HG02852 (cell line): ENCODE data around the gene MR1.

Source experiments
- ATAC-seq: cut with Tn5 transposase; IDR thresholded peaks from one replicate; pipeline ENCODE4 v1.9.1; 2021; ENCODE audit warnings: mild to moderate bottlenecking, moderate library complexity; ENCODE audit not compliant: unreplicated experiment

MR1 gene

DNA sequence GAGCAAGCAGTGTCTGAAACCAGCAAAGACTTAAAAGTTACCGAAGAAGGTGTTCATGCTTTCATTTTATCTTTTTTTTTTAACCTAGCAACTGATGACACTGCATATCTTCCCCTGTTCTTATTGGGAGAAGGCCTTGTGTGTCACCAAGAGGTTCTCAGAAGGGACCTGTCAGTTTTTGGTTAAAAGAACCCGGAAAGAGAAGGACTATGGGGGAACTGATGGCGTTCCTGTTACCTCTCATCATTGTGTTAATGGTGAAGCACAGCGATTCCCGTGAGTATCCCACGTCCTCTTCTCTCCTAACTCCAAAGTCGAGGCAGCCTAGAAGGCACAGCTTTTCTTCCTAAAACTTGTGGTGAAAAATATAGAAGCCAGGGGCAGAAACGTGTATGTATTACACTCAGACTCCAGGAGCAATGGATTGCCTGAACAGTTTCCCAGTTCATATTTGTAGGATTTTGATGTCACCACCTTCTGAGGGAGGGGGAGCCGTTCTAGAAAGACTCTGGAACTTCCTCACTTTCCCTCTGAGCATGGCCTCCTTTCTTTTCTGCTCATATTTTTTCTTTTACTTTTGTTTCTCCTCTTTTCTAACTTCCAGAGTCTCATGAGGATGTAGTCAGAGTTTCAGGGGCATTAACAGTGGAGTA, at the start of gene MR1:
MR1 (plus strand) TSS at position 185 of the 653 bp plus-strand sequence; CDS start at position 210, 25 bp downstream.
- ATAC-seq, result peak; percentile 93

DNA sequence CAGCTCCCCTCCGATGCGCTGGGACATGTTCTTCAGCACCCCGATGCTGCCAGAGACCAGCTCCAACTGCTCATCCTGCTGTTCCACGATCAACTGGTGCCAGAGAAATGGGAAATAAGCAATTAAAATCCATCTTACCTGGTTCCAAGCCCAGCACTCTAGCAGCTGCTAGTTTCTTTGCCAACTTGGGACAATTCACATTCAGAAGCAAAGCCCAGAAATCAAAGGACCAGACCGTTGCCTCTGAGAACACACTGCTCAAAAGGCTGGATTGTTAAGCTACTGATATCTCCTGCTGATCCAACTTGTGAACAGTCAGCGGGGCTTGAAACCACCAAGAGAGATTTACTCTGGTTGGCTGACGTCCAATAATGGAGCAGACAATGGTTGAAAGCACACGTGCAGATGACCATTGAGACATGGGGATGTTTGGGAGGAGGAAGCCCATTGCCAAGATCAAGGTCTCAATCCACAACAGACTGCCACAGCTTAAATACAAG, 45.5 kb upstream of the MR1 start:
- no peak for ATAC-seq

DNA sequence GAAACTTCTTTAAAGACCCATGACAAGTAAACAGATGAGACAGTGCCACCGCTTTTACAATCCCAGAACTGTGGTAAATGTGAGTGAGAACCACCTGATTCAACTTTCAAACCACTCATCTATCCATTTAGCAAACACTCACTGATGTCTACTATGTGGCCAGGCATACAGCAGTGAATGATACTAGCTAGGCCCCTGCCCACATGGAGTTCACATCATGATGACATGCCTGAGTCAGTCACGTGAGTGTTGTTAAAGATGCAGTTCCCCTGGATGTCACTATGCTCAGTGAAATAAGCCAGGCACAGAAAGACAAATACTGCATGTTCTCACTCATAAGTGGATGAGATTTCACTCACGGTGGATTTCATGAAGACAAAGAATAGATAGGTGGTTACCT, 39.5 kb upstream of the MR1 start:
- ATAC-seq, result no peak

DNA sequence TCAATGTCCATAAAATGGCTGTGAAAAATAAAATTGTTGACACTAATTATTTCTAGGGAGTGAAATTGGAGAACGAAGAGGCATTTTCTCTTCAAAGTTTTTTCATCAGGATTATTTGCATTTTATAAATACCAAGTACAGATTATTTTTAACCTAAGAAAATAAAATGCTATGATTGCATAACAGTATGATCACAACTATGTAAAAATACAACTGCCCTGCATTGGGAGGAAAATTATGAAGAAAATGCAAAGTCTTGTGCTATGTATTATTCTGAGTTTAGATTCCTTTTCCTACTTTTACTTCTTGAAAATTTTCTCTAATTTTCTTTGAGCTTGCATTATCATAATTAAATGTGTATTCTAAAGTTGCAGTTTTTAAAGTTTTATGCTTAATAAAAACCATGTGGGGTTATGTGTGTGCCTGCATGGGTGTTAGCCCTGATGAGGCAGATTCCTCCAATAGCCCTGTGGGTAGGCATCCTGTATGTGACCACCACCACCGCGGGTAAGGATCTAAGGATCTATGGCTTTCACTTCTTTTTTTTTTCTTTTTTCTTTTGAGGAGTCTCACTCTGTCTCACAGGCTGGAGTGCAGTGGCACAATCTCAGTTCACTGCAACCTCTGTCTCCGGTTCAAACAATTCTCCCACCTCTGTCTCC, 35.8 kb upstream of the MR1 start:
- no peak for ATAC-seq

DNA sequence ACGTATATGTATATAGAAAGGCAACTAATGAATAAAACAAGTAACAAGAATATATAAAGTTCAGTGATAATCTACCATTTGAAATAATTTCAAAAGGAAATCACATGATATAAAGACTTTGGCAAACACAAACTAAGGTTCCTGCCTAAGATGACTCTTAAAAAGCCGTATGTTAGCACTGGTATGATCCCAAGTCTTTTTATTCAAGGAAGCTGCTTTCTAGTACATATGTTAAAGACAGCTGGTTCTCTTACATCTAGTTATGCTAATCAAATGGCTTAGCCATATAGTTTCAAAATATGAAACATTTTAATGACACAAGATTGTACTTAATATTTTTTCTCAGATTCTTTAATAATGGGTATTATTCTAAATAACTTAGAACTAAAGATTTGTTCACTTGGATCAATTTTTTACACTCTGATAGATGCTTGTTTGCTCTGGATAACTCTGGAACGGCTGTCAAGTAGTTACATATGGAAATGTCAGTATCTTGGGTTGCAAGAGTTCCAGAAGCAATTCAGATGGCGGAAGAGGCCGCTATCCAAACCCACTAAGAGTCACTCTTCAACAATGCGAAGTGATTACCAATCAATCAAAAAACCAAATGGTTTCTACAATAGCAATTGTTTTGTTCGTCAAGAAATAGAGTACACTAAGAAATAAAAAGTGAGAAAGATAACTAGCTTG, 32.5 kb upstream of the MR1 start:
- ATAC-seq, result no peak

DNA sequence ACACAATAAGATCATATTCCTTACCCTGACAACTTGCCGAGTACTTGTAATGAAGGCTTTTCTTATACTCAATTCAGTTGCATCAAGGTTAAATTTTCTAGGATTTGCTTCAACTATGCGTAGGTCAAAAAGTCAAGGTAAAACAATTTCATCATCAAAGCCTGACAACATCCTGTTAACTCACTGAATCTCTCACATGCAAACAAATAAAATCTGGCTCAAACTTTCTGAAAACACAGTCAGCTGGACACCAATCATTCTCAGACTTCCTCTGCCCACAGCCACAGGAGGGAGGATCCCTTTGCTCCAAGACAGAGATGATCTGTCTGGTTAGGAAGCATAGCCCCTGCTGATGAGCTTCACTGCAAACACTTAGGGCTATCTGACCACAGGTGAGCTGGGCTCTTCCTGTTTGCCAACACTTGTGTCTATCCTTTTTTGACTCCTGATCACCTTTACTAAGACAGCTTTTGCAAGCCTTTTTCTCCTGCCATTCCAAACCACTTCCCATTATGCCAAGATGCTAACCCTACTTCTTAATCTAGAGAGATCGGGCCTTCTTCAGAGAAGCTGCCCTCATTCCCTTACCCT, 31.1 kb upstream of the MR1 start:
- ATAC-seq, result no peak

DNA sequence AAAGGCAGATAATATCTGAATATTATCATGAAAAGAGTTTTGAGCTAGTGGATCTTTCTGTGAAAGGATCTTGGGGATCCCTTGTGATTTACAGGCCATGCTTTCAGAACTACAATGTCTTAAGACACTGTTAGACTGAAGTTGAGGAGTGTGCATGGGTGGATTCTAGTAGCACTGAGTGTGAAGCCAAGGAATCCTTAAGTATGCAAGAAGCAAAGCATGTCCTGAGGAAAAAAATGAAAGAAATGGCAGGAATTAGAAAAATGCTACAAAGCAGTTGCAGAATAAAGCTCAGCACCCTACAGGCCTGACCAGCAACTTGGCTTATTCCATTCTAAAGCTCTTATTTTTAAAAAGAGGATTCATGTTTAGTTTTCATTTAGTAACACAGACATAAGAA, 23.0 kb upstream of the MR1 start:
- no peak for ATAC-seq

DNA sequence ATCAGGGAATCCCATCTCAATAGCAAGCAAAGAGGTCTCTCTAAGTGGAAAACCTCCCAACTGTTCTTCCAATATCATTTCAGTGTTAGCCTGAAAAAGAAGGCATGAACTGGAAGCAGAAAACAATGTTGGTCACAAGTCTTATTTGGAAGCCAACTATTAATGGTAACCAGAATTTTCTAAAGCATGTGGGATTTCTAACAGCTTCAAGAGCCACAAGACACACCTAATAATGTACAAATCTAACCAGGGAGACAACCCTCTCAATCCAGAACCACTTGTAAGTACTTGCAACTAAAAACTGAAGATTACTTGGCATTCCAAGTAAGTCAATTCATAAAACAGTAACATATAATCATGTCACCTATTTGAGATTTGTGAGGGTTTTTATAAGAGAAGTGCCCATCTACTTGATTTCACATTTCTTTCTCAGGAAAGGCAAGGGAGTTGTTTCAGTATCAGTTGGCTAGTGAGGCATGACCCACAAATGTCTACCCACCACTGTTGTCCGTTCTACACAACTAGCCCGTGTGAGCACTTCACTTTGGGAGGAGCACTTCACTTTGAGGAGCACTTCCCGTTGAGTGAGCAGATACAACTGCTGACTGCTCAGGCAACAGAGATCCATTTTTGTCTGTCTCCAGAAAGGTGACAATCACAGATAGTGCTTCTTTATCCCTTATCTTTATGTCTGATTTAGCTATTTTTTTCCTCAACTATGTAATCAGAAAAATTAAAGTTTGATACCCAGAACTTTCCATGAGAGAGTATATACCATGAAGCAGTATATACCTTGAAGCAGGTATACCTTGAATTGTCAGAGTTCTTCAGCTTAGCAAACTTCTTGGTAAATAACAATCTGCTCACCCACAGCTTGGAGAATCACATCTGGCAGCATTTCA, 22.2 kb upstream of the MR1 start:
- no peak for ATAC-seq

DNA sequence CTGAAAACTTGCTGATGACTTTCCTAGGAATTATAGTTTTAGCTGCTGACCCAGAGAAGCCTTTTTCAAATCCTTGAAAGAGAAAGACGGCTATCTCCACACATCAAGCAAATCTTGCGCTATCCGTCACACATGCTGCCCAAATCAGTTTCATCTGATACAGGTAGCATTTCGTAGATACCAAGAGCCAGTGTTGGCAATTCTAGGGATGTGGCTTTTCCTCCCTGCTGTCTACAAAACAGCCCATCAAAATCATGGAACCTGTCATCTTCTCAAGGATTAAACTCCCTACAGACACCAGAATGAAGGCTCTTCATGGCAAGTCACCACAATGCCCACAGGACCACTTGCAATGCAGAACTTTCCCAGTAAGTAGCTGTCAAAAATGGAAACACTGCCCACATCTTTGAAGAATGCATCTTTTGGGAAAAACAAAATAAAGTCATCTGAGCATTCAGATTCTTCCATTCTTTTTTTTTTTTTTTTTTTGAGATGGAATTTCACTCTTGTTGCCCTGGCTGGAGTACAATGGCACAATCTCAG, 21.5 kb upstream of the MR1 start:
- no peak for ATAC-seq

DNA sequence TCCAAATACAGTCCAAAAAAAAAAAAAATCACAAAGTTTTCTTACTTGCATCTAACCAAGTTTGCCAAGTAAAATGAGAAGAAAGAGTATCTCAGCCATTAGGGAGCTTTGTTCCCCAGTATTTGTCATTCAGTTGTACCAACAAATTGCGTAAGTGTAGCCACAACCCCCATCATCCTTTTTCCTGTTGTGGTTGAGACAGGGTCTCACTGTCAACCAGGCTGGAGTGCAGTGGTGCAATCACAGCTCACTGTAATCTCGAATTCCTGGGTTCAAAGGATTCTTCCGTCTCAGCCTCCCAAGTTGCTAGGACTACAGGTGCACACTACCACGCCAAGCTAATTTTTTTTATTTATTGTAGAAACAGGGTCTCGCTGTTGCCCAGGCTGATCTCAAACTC, 20.6 kb upstream of the MR1 start:
- ATAC-seq, result no peak

DNA sequence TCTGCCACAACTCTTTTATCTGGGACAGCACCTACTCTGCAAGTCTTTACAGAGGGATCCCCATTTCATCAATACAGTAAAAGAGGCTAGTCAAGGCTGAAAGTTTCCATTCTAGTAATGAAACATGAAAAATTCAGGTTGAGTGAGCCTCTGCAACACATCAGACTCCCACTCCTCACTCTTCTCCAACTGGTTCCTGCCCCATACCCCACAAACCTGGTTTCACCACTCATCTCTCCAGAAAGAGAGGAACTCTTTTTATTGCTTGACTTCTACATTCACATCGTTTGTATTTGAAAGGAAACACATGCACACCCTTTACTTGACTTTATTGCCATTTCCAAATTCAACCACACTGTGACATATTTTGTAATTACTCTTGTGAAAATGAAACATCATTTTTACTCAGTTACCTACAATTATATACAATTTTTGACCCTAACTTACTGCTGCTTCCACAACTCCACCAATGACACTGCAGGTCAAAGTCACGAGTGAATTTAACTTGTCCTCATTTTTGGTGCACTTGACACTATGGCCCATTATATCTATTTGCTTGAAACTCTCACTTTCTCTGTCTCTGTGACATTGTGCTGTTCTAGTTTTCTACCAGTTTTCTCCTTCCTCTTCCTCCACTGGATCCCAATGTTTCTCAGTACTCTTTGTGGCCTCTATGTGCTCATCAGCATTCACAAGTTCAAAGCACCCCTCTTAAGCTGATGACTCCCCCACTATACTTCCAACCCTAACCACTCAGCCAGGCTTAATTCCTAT, 19.1 kb upstream of the MR1 start:
- ATAC-seq, result peak; percentile 59

DNA sequence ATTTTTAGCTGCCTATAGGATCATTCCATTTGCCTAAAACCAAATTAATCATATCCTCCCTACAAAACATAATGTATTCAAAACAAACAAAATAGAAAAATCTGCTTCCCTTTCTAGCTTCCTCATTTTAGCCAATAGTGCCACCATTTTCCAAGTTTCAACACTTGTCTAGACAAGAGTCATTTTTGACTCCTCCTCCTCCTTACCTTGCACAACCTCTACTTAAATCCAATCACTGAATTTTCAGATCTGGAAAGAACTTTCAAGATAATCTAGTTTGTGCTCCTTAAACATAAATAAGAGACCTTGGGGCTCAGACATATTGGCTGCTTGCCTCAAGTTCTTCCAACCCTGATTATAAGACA, 18.6 kb upstream of the MR1 start:
- ATAC-seq, result no peak

DNA sequence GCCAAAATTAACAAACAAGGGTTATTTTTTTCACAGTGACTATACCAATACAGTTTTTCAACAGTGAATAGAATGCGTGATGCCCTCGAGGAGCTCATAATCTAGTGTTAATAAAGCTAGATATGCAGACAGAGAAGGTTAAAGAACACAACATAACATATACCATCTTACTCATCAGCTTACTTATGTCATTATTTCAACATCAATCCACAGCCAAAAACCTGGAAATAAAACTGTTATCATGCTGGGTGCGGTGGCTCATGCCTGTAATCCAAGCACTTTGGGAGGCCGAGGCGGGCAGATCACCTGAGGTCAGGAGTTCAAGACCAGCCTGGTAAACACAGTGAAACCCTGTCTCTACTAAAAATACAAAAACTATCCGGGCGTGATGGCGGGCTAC, 17.2 kb upstream of the MR1 start:
- ATAC-seq, result no peak

DNA sequence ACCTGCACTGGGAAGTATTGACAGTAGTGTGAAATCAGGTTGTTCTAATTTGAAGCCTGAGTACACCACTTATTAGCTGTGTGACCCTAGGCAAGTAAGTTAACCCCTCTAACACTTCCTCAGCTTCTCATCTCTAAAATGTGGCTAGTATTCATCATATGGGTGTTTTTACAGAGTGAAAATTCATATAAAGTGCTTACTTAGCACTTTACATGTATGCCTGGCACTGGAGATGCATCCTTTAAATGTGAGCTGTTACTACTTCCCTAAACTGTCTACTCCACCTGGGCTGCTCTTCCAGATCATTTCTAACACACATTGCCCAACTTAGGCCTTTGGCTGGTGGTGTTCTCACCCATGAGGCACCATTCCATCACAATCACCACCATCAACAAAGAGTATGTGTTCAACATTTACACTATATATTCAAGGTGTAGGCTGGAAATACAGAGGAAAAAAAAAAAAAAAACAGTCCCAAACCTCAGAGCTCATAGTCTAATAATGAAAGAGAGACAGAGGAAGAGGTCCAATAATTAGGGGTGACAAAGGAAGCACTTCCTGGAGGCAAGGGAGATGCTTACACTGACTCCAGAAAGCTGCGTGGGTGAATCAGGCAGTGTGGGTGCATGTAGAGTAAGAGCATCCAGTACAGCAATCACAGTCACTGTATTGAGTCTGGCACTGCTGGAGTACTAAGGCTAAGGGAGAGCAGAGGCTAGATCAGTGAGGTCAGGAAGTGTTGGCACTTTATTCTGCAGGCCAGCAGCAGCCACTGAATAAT, 14.7 kb upstream of the MR1 start:
- ATAC-seq, result no peak

DNA sequence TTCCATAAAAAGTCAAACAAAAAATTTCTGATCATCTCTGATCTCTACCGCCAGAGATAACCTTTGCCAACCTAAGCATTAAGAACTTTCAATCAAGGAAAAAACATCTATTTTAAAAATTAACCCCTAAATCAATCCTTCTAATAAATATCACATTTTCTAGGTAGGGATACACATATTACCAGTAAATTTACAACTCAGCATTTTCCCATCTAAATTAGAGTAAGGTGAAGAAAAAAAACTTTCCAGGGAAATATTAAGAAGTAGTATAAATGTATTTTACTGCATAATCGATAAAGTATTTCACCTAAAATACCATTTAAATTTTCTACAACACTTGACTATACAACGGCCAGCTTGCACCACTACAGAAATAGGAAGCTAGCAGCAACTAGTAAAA, 12.6 kb upstream of the MR1 start:
- ATAC-seq, result no peak

DNA sequence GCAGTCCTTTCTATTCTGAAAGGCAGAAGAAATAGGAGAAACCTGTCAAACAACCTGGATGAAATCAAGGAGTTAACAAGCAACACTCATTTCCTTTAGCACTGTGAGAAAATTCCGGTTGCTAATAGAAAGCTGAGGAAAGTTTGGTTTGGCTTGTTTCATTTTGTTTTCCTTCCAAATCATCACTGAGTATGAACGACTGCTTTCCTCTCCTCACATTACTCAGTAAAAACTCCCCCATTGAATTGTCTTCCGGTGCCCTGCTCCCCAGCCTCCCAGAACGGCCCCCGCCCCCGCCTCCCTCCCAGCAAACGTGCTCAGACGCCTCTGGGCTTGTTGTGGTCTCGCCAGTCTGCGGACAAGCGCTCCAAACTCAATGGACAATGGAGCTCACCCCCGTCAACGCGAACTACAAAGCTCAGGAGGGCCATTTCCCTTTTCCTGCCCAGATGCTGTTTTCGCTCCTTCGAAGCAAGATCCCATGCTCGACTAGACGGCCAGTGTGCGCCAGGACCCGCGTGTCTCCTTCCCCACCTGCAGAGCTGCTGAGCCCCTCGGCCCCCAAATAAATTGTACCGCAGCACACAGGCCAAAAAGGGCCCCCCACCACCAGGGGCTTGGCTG, 11.9 kb upstream of the MR1 start:
- peak; percentile 41 for ATAC-seq

DNA sequence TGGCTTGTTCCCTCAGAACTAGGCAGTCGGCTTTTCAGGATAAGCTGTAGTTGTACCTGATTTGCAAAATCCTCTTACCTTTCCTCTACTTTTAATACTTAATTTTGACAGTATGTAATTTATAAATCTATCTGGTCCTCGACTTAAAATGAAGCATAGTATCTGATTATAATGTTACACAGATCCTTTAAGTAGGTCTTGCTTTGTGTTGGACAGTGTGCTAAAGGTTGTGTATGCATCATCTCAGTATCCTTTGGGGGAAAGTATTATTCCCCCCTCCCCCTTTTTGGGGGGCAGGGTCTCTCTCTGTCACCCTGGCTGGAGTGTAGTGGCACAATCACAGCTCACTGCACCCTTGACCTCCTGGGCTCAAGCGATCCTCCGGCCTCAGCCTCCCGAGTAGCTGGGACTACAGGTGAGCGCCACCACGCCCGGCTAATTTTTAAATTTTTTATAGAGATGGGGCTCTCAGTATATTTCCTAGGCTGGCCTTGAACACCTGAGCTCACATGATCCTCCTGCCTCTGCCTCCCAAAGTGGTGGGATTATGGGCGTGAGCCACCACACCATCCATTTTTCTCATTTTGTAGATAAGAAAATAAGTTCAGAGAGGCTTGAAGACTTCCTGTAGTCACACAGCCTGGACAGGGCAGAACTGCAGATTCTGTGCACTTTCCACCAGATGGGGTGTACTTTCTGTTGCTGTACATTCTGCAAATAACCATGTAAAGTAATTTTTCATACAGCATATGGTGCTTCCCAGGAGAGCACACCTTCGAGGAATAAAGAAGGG, 10.3 kb upstream of the MR1 start:
- ATAC-seq, result no peak

DNA sequence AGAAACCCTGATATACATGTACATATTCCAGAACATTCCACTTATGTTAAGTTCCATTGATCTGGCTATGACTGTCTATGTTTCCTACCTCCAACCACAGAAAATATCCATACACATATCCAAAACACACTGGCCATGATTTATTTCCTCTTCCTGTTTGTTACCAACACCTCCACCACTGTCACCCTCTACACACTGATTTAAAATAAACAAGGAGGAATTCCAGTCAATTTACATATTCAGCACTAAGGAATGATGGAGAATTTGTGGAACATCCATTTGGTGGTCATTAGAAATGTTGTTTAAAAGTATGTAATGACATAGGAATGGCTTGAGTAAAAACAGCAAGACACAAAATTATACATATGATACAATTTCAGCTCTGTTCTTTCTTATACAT, 5.6 kb upstream of the MR1 start:
- ATAC-seq, result no peak
